HepG2 (cell line): ENCODE data around the gene KIRREL3. TPM values are rescaled to one million over a fixed set of nuclear protein-coding genes. Genes with fewer than 3 reads are reported as not detected.

Experiments used
- ATAC-seq: fragments of 200-7000 bp; cut with Tn5 transposase; 3 replicates; pipeline ENCODE4 v1.9.1; 2020; ENCODE audit warnings: mild to moderate bottlenecking, moderate library complexity
- BruUV-seq: library from RNA; stranded (reverse); fragments of 400-500 nt; replicated peaks from 2 replicates; lab custom pipeline; 2021; lab: Mats Ljungman, UMichigan
- CTCF ChIA-PET: fragments of 300-600 bp; formaldehyde crosslinking; extraction: SDS; loops from one replicate; lab custom pipeline; 2021; ENCODE audit warnings: low total read pairs, inconsistent platforms, low intra/inter-chr PET ratio; lab: Yijun Ruan, JAX
- POLR2A ChIA-PET: fragments of 350-600 bp; sonication (Branson Sonifier 250); formaldehyde crosslinking; loops from one replicate; lab custom pipeline; 2020; ENCODE audit warnings: antibody characterized with exemption, inconsistent platforms; lab: Yijun Ruan, JAX
- DNase-seq: peaks from one replicate; pipeline ENCODE4 v3.0.0-alpha.2; 2015; ENCODE audit warnings: low spot score
- FAIRE-seq: peaks from 3 replicates; lab custom pipeline; 2011; peaks lifted over from hg19 to GRCh38; lab: Jason Lieb, UNC
- H2AFZ ChIP-seq: one replicate; pipeline ENCODE4 v1.6.1; 2011; ENCODE audit warnings: low read length, inconsistent platforms
- H3K27ac ChIP-seq: fragments of 300-600 bp; 3 replicates; pipeline ENCODE4 v1.8.0; 2011; ENCODE audit warnings: mixed run types, mild to moderate bottlenecking, mixed read lengths, low read length, inconsistent platforms; ENCODE audit not compliant: insufficient read depth; ENCODE audit errors: extremely low read length
- H3K27me3 ChIP-seq, 2 experiments: fragments of 200-600 bp in 1 of 2; 2 replicates in 1 of 2; 3 replicates in 1 of 2; pipeline versions ENCODE4 v1.6.0 to v1.8.0; 2011; ENCODE audit warnings: low read length in 2 of 2, mild to moderate bottlenecking in 2 of 2, moderate library complexity in 2 of 2, inconsistent platforms in 1 of 2; ENCODE audit not compliant: insufficient read depth in 2 of 2, control insufficient read depth in 1 of 2
- H3K36me3 ChIP-seq, 2 experiments: fragments of 200-600 bp in 1 of 2; replicated peaks in 1 of 2; 2 replicates in 1 of 2; 3 replicates in 1 of 2; pipeline versions ENCODE4 v1.5.1 to v1.8.0; 2011; ENCODE audit warnings: low read length in 2 of 2, inconsistent platforms in 1 of 2; ENCODE audit not compliant: insufficient read depth in 2 of 2, control insufficient read depth in 1 of 2
- H3K4me1 ChIP-seq: 2 replicates; pipeline ENCODE4 v1.5.1; 2012; ENCODE audit warnings: low read length, inconsistent platforms; ENCODE audit not compliant: insufficient read depth
- H3K4me2 ChIP-seq: 2 replicates; pipeline ENCODE4 v1.6.0; 2011; ENCODE audit warnings: low read depth, low read length, inconsistent platforms
- H3K4me3 ChIP-seq, 3 experiments: fragments of 200-600 bp in 1 of 3; sonication (generic), shearing (Covaris generic) in 1 of 3; replicated peaks in 1 of 3; 2 replicates each; pipeline ENCODE4 v1.5.1; 2011 to 2016; ENCODE audit warnings: low read length in 3 of 3, inconsistent platforms in 2 of 3, low read depth in 2 of 3, mild to moderate bottlenecking in 2 of 3, control low read depth in 1 of 3, mixed read lengths in 1 of 3; ENCODE audit not compliant: insufficient read depth in 1 of 3
- H3K79me2 ChIP-seq: one replicate; pipeline ENCODE4 v1.6.1; 2011; ENCODE audit warnings: low read length, inconsistent platforms; ENCODE audit not compliant: insufficient read depth
- H3K9ac ChIP-seq: 2 replicates; pipeline ENCODE4 v1.6.0; 2011; ENCODE audit warnings: mild to moderate bottlenecking, low read depth, low read length, inconsistent platforms; ENCODE audit not compliant: insufficient read depth
- H3K9me3 ChIP-seq: 2 replicates; pipeline ENCODE4 v1.5.1; 2012; ENCODE audit warnings: mild to moderate bottlenecking, low read length
- H4K20me1 ChIP-seq: 2 replicates; pipeline ENCODE4 v1.6.0; 2011; ENCODE audit warnings: inconsistent platforms, mild to moderate bottlenecking, low read length, moderate library complexity; ENCODE audit not compliant: insufficient read depth
- BHLHE40 ChIP-seq: IDR thresholded peaks from 2 replicates; pipeline ENCODE4 v1.6.1; 2011; ENCODE audit warnings: low read length, improper control_type of control experiment
- BRCA1 ChIP-seq: sonication (generic); formaldehyde crosslinking; IDR thresholded peaks from 2 replicates; pipeline ENCODE4 v1.4.0; 2020; ENCODE audit warnings: missing genetic modification reagents
- CHCHD3 ChIP-seq: sonication (generic); formaldehyde crosslinking; IDR thresholded peaks from 2 replicates; pipeline ENCODE4 v1.8.0; 2022; ENCODE audit warnings: mild to moderate bottlenecking, missing genetic modification reagents, moderate library complexity
- GABPA ChIP-seq, 2 experiments: IDR thresholded peaks; 2 replicates each; pipeline ENCODE4 v1.6.1; 2011 to 2016; ENCODE audit warnings: low read depth in 2 of 2, low read length in 1 of 2, missing biosample characterization in 1 of 2, missing genetic modification characterization in 1 of 2
- HNF4A ChIP-seq: sonication (generic); formaldehyde crosslinking; IDR thresholded peaks from 2 replicates; pipeline ENCODE4 v1.4.0; 2020; ENCODE audit warnings: missing genetic modification reagents
- MIER2 ChIP-seq: IDR thresholded peaks from 2 replicates; pipeline ENCODE4 v1.6.1; 2016; ENCODE audit warnings: missing biosample characterization, missing genetic modification reagents
- NAIF1 ChIP-seq: sonication (generic); formaldehyde crosslinking; IDR thresholded peaks from 2 replicates; pipeline ENCODE4 v1.5.0; 2020; ENCODE audit warnings: mild to moderate bottlenecking, missing genetic modification reagents, borderline replicate concordance
- NCOR1 ChIP-seq: fragments of 200-600 bp; sonication (generic); IDR thresholded peaks from 2 replicates; pipeline ENCODE4 v1.7.0; 2017; ENCODE audit warnings: antibody characterized with exemption, low read length, borderline replicate concordance
- PHB2 ChIP-seq: fragments of 450-650 bp; IDR thresholded peaks from 2 replicates; pipeline ENCODE4 v1.6.1; 2018; ENCODE audit not compliant: partially characterized antibody
- POLR2A ChIP-seq, 2 experiments: IDR thresholded peaks; 2 replicates each; pipeline ENCODE4 v1.6.1; 2011; ENCODE audit warnings: low read depth in 2 of 2, low read length in 2 of 2, mild to moderate bottlenecking in 1 of 2, moderate library complexity in 1 of 2; ENCODE audit not compliant: insufficient read depth in 1 of 2
- PPARG ChIP-seq: conservative IDR thresholded peaks from 2 replicates; pipeline ENCODE4 v1.6.1; 2016; ENCODE audit warnings: missing biosample characterization, missing genetic modification reagents
- ZNF430 ChIP-seq: sonication (generic); formaldehyde crosslinking; IDR thresholded peaks from 2 replicates; pipeline ENCODE4 v1.9.0; 2021; ENCODE audit warnings: mild to moderate bottlenecking, missing genetic modification reagents
- ZNF614 ChIP-seq: IDR thresholded peaks from 2 replicates; pipeline ENCODE4 v1.6.1; 2018; ENCODE audit warnings: missing biosample characterization, missing genetic modification reagents, inconsistent platforms, borderline replicate concordance
- WGBS: methylation state at CpG from one replicate; pipeline ENCODE4 v1.1.6; 2017; ENCODE audit warnings: low lambda C conversion rate; 5-methylcytosine and 5-hydroxymethylcytosine counted together
- in situ Hi-C: cut with HindIII; loops from 2 replicates; pipeline ENCODE4 v1.10.0; 2017; ENCODE audit warnings: low pct_unique_long_range_greater_than_20kb; ENCODE audit not compliant: extremely low pct_ligation_motif_present
- intact Hi-C: fragments of 100-400 bp; cut with micrococcal nuclease; formaldehyde crosslinking; loops from one replicate; pipeline ENCODE4 v1.10.0; 2022; ENCODE audit not compliant: unreplicated experiment
- polyA plus RNA-seq, 8 experiments: library from polyadenylated mRNA; depleted of rRNA in 3 of 8; stranded (reverse) in 7 of 8; unstranded in 1 of 8; fragments of >200 nt; fragmentation: Illumina TruSeq in 4 of 8; extraction: Trizol in 4 of 8; gene quantifications; 2 replicates each; pipeline versions ENCODE4 v1.2.1 to v1.2.3, GENCODE V29; 2011 to 2016; ENCODE audit warnings: low read depth in 4 of 8, missing spikeins in 1 of 8, mixed read lengths in 1 of 8; ENCODE audit not compliant: insufficient read depth in 1 of 8
- total RNA-seq, 5 experiments: library from RNA; depleted of rRNA; stranded (reverse); fragments of >200 nt; fragmentation: Illumina TruSeq; extraction: Trizol; gene quantifications; 2 replicates each; pipeline ENCODE4 v1.2.3, GENCODE V29; 2016; ENCODE audit warnings: low read depth in 1 of 5
- TF ChIP-seq, protein P1 (sequence below), 2 experiments: IDR thresholded peaks; 2 replicates each; pipeline ENCODE4 v1.6.1; 2011 to 2012; ENCODE audit warnings: low read length in 2 of 2, borderline replicate concordance in 1 of 2, low read depth in 1 of 2, mild to moderate bottlenecking in 1 of 2, moderate library complexity in 1 of 2
- TF ChIP-seq, protein P2 (sequence below): sonication (generic); formaldehyde crosslinking; IDR thresholded peaks from 2 replicates; pipeline ENCODE4 v1.5.0; 2020; ENCODE audit warnings: mild to moderate bottlenecking, missing genetic modification reagents, moderate library complexity

KIRREL3 gene
- total and polyA plus RNA-seq, 2 of the 13 experiments (the other 11 are each of a cell fraction or from before 2014, with no cell fraction given) = not detected

DNA sequence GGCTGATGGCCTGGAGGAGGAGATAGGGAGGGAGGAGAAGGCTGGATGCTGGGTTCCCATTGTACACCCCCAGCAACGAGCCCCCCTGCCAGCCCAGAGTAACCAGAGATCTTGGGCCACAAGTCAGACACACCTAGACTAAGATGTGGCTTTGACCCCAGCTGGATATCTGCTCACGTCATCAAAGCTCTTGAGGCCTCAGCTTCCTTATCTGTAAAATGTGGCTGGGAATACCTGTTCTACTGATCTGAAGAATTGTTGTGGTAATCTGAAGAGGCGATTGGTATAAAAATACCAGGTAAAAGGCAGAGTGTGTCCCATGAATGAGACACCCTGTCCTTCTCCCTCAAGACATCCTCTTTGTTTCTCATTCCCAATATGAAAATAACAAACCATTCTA is 365.1 kb downstream of the KIRREL3 start:
- Histone ChIP-seq H3K4me3 (no peak overlapping the region), H3K79me2 (no peaks in the 10 kb centered on the region), H3K9me3 (no peaks in the 10 kb centered on the region), H3K27me3 (peaks cover 0 to 6% of the 10 kb centered on the region in 2 experiments; a peak in 3 of 5 replicates), H2AFZ (no peak overlapping the region), H3K4me2 (no peak overlapping the region), H3K9ac (no peak overlapping the region), H3K4me1 (peaks cover 7% of the 10 kb centered on the region), H4K20me1 (no peaks in the 10 kb centered on the region), H3K36me3 (no peaks in the 10 kb centered on the region), H3K27ac (no peak overlapping the region)
- FAIRE-seq (no peak), ATAC-seq (no peak), DNase-seq (no peak)
- BruUV-seq = no TSS peak
- in situ Hi-C loops (no loop called here), intact Hi-C loops (no loop called here)
- no peak for TF ChIP-seq ZNF614
- no peak for TF ChIP-seq BRCA1 (CRISPR knock-in tag)
- TF ChIP-seq PHB2 = no peak
- TF ChIP-seq CHCHD3 = no peak
- CTCF ChIA-PET = no interaction called here
- POLR2A ChIA-PET = no interaction called here
- WGBS = 29% methylated on average over 2 of the region's 3 CpGs

DNA sequence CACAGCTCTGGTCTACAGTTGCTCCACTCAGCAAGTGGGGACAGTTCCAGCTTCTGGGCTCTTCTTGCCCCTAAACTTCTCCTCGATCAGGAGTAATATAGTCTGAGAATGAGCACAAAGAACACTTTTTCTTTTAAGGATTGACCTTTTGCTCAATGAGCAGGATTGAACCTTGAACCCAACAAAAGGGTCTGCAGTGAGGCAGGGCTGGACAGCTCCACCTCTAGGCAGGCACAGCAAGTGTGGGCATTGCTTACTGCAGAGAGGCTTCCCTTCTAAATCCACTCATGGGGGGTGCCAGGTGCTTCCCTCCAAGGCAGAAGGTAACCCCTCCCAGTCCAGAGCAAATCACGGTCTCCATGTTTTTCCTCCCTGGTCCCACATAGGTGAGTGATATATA is 365.6 kb downstream of the KIRREL3 start:
- H3K4me3 ChIP-seq = no peak overlapping the region
- ChIA-PET CTCF (no interaction called here), POLR2A (no interaction called here)
- H3K79me2 ChIP-seq = no peaks in the 10 kb centered on the region
- H2AFZ ChIP-seq = no peak overlapping the region
- FAIRE-seq = no peak
- WGBS = 21% methylated on average over 2 of the region's 2 CpGs
- TF ChIP-seq GABPA (IDR thresholded peaks at IDR 0.05; ENCODE audit: low read depth, low read length) (no peak), GABPA (CRISPR knock-in tag; IDR thresholded peaks at IDR 0.05; ENCODE audit: low read depth) (no peak), ZNF430 (CRISPR knock-in tag) (no peak), PPARG (0 out of 2 replicates have a peak, but pooled peaks have one; percentile 24), POLR2A (IDR thresholded peaks at IDR 0.05; ENCODE audit: insufficient read depth in 1 of 2, low read depth in 2 of 2, low read length in 2 of 2) (no peak), NCOR1 (peak; percentile 32; the same call in 1 of the 2 replicates), MIER2 (CRISPR knock-in tag) (peak; percentile 77), BHLHE40 (no peak), NAIF1 (CRISPR knock-in tag) (no peak), HNF4A (CRISPR knock-in tag) (peak; percentile 68)
- TF ChIP-seq, protein P1, sequence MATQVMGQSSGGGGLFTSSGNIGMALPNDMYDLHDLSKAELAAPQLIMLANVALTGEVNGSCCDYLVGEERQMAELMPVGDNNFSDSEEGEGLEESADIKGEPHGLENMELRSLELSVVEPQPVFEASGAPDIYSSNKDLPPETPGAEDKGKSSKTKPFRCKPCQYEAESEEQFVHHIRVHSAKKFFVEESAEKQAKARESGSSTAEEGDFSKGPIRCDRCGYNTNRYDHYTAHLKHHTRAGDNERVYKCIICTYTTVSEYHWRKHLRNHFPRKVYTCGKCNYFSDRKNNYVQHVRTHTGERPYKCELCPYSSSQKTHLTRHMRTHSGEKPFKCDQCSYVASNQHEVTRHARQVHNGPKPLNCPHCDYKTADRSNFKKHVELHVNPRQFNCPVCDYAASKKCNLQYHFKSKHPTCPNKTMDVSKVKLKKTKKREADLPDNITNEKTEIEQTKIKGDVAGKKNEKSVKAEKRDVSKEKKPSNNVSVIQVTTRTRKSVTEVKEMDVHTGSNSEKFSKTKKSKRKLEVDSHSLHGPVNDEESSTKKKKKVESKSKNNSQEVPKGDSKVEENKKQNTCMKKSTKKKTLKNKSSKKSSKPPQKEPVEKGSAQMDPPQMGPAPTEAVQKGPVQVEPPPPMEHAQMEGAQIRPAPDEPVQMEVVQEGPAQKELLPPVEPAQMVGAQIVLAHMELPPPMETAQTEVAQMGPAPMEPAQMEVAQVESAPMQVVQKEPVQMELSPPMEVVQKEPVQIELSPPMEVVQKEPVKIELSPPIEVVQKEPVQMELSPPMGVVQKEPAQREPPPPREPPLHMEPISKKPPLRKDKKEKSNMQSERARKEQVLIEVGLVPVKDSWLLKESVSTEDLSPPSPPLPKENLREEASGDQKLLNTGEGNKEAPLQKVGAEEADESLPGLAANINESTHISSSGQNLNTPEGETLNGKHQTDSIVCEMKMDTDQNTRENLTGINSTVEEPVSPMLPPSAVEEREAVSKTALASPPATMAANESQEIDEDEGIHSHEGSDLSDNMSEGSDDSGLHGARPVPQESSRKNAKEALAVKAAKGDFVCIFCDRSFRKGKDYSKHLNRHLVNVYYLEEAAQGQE (IDR thresholded peaks at IDR 0.05; ENCODE audit: borderline replicate concordance in 1 of 2, low read depth in 1 of 2, low read length in 2 of 2) = peak; percentile 27 to 86
- TF ChIP-seq, protein P2, sequence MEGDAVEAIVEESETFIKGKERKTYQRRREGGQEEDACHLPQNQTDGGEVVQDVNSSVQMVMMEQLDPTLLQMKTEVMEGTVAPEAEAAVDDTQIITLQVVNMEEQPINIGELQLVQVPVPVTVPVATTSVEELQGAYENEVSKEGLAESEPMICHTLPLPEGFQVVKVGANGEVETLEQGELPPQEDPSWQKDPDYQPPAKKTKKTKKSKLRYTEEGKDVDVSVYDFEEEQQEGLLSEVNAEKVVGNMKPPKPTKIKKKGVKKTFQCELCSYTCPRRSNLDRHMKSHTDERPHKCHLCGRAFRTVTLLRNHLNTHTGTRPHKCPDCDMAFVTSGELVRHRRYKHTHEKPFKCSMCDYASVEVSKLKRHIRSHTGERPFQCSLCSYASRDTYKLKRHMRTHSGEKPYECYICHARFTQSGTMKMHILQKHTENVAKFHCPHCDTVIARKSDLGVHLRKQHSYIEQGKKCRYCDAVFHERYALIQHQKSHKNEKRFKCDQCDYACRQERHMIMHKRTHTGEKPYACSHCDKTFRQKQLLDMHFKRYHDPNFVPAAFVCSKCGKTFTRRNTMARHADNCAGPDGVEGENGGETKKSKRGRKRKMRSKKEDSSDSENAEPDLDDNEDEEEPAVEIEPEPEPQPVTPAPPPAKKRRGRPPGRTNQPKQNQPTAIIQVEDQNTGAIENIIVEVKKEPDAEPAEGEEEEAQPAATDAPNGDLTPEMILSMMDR = peak; percentile 24; the same call in 1 of the 2 replicates
- no peak overlapping the region for H3K4me2 ChIP-seq
- no peak overlapping the region for H3K9ac ChIP-seq
- no TSS peak for BruUV-seq
- peak; percentile 79 for ATAC-seq
- in situ Hi-C loops = no loop called here
- H3K9me3 ChIP-seq = no peaks in the 10 kb centered on the region
- intact Hi-C loops = no loop called here
- DNase-seq = no peak
- no peaks in the 10 kb centered on the region for H4K20me1 ChIP-seq
- H3K4me1 ChIP-seq = peaks cover 7% of the 10 kb centered on the region
- no peaks in the 10 kb centered on the region for H3K36me3 ChIP-seq
- peaks cover 0 to 6% of the 10 kb centered on the region in 2 experiments; a peak in 3 of 5 replicates for H3K27me3 ChIP-seq
- no peak overlapping the region for H3K27ac ChIP-seq
